ENCODE data around the gene TMPRSS5. TPM values are rescaled to one million over a fixed set of nuclear protein-coding genes. Genes with fewer than 3 reads are reported as not detected.
"Not testable (repeated sequence)": the region's sequence is repeated elsewhere in the genome, so short reads cannot be mapped to it uniquely, and the experiment has no call there.

Gene TMPRSS5
- total RNA-seq, 1 donor from 2014 or later, result 0.17 TPM

- DNase-seq, result no peak
Measured at GRCh38 chr11:113697111-113697510, 9.0 kb downstream of the TMPRSS5 start.

- no peak for DNase-seq
Measured at GRCh38 chr11:113695207-113695606, 10.9 kb downstream of the TMPRSS5 start.

- no peak for DNase-seq
Measured at GRCh38 chr11:113694390-113694789, 11.7 kb downstream of the TMPRSS5 start.

- no peak for DNase-seq
Measured at GRCh38 chr11:113693030-113693429, 13.1 kb downstream of the TMPRSS5 start.

DNA sequence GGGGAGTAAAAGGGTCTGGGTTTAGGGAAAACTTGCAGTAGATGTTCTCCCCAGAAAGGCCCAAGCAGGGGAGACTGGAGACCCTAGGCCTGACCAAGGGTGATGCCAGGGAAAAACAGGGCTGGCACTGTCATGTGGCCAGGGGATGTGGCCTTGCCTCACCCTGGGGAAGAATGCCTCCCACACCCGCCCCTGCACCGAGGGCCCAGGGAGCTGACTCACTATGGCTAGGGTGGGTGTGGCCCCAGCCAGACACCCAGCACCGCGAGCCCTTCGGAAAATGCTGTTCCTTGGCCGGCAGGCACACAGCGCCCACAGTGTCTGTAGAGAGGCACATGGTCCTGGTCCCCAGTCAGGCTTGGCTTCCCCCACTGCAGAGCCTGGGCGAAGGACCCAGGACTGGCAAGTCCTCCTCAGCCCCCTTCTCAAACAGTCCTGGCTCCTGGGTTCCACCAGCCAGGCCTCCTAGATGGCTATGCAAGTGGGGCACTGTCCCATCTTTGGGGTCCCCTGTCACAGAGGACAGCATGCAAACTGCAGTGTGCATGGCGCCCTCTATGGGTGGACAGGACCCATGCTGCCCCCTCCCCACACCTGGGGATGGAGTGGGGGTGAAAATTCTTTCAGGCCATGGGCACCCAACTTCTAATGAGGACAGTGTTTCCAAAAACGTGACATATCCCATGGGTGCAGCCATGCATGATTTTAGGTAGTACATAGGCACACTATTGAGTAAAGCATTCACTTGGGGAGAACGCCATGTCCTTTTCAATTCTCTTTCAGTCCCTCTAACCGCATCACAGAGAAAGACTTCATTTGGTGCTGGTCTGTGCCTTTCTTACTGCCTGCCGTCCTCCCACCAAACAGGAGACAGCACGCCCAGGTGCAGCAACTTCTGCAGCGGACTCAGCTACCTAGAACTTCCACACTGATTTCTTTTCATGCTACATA is 15.2 kb downstream of the TMPRSS5 start:
- DNase-seq, result peak; percentile 10

DNA sequence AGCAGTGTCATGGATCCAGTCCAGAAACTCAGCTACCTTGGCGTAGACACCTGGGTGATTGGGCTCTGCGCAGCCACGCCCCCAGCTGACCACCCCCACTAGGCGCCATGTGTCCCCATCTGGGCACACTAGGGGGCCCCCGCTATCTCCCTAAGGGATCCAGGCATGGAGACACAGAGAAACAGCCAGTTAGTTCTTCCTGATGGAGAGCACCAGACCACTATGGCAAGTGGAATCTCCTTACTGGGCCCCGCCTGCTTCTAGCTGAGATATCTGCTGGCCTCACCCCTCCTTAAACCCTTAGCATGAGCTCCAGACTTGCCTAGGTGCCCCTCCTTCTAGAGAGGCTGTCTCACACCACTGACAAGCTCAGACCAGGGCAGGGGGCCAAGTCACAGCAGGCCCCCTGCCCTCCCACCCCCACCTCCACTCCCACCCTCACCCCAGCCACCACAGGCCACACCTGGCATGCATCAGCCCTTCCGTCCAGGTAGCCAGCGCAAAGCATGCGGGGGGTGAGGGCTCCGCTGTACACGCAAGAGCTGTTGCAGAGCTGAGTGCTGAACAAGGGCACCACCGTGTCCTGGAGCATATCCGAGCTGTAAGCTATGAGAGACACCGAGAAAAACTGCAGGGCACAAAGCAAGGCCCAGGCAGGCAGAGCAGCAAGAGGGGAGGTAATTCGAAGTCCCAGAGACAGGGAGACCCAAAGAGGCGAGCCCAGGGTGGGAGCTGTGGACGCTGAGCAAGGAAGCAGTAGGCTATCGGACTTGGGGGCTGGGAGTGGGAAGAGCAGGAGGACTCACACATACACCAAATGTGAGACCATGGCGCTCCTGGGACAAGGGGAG is 16.1 kb downstream of the TMPRSS5 start:
- DNase-seq, result no peak

DNA sequence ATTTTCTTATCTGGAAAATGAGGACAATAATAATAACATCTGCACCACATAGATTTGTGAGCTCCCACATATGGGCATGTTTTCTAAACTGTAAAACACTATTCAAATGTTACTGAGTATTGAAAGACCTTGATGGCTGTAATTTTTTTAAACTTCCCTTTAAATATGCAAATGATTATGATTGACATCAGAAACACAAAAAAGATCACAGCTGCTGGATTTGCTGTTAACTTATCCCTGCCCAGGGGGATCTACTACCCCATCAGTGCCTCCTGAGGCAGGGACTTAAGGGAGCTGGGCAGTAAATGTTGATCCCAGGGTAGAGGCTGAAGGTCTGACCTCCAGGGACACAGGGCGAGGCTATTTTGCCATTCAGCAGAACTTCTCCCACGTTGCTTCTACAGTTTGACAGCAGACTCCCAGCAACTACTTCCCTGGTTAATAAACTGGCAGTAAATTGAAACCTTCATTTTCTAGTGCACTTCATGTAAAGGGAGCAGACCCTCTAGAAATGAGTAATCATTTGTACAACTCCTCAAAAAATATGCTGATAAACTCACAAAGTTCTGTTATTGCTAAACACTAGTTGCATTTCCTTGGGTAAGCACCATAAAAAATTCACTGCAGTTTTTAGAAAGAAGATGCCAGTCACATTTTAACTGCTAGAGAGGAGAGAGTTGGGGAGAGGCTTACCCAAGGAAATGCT is 20.3 kb downstream of the TMPRSS5 start:
- no peak for DNase-seq

- DNase-seq, result no peak
Measured at GRCh38 chr11:113684496-113684895, 21.6 kb downstream of the TMPRSS5 start.

DNA sequence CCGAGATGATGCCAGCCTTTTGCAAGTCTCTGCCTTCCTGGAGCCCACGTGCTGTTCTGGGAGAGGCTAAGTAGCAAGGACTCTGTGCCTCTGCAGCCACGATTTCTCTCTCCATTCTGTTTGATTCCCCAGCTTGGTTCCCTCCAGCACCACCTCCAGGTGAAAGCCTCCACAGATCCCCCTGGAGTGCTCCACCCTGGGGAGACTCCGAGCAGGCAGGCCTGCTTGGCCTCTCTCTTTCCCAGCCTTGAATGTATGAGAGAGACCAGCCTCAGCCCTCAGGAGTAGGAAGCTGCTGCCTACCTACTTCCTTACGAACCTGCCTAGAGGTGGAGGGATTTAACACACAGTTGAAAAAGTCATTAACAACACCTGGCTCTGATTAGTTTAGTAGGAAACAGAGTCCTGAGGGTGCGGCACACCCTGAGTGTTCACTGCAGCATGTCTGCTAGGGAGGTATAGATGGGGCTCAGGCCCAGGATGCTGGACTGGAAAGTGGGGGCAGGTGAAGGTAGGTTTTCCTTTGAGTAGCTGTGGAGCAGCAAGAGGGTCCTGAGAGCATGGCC is 22.5 kb downstream of the TMPRSS5 start:
- DNase-seq, result no peak

GRCh38 chr11:113681711-113682413 is 24.2 kb downstream of the TMPRSS5 start:
- no peak for DNase-seq

DNA sequence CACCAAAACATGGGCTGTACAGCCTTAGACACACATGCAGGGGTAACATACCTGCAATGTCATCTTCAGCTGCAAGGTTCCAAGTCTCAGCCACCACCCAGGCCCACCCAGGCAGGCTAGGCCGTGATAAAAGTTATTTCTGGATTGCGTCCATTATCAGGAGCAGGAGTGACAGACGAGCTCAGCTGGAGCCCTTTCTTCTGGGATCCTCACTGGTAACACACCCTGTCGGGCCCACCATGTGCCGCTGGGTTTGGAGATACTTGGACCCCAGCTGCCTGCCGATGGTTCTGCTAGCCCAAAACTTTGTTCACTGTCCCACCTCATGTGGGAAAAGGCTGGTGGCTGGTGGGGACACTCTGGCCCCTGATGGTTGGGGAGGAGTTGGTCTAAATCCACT is 24.8 kb downstream of the TMPRSS5 start:
- DNase-seq, result no peak

- no peak for DNase-seq
Measured at GRCh38 chr11:113677685-113678084, 28.4 kb downstream of the TMPRSS5 start.

DNA sequence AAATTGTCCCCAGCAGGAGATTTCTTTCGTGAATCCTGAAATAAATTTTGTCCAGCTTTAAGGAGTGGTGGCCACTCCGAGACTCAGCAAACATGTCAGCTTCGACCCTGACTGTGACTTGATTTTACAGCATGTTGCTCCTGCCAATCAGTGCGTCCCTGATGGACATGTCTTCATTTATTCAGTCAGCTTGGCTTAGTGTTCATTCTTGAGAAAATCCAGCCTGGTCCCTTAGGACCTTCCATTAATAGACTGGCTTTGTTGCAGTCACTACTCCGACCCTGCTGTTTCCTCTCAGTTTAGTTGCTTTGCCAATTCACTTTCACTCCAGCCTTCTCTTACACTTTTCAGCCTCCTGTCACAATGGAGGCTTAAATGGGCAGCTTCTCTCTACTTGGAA is 30.5 kb downstream of the TMPRSS5 start:
- DNase-seq, result no peak

GRCh38 chr11:113675003-113675561 is 31.0 kb downstream of the TMPRSS5 start:
- DNase-seq, result no peak

DNA sequence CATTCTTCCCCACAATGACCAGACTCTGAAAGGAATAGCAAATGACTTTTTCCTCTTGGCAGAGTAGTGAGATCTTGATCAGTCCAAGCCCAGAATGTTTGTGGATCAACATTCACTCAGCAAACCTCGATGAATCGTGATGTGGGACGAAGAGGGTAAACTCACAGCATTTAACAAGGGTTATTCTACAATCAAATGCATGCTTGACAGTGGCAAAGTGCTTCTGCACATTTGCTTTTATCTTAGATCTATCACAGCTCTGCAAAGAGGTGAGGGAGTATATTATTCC is 31.8 kb downstream of the TMPRSS5 start:
- DNase-seq, result no peak

DNA sequence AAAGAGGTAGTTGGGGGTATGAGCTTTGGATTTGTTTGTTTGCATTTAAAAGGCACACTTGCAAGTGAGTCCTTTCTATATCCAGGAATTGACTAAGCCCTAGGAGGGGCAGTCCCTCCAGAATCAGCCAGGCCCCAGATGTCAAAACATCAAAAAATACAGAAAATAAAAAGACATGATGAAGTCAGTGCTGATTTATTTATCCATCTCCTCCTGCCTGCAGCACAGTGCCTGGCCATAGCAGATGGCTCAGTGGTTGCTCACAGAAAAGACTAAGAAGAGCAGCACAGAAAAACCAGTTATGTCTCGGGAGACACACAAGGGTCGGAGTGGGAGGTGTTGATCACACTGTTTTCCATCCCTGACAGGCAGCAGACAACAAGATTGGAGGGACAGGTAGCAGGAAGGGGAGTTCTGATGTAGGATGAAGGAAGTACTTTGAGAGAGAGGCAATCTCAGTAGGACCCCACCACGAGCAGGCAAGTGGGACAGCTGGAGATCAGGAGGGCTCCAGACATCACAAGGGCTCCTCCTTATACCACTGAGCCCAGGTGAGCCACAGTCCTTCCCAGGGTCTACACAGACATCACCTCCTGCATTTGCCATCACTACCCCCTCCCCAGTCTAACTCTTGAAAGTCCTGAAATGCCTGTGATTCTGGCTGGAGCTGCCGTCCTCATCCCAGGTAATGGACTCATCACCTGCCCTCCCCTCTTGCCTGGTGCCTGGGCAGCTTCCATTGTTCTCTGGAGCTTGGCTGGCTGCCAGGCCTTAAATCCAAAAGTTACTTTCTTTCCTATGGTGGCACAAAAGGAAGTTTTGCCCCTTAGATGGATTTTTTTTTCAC is 32.3 kb downstream of the TMPRSS5 start:
- no peak for DNase-seq

DNA sequence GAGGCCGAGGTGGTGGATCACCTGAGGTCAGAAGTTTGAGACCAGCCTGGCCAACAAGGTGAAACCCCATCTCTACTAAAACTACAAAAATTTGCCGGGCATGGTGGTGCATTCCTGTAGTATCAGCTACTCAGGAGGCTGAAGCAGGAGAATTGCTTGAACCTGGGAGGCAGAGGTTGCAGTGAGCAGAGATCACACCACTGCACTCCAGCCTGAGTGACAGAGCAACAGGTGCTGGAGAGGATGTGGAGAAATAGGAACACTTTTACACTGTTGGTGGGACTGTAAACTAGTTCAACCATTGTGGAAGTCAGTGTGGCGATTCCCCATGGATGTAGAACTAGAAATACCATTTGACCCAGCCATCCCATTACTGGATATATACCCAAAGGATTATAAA is 34.2 kb downstream of the TMPRSS5 start:
- not testable (repeated sequence) for DNase-seq

DNA sequence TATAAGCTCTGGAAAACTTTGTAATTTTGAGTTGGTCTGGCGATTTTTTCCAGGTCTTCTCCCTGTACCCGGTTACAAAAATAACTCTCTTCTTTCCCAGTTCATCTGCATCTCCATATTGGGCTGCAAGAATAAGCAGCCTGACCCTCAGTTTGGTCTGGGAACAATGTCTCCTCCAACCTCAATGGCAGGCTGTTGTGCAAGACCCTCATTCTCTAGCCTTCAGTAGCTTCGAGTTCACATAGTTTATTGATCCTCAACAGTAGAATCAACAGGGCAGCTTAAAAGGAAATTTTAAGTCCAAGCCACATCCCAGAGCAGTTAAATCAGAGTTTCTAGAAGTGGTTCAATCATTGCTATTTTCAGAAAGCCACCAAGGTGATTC is 35.3 kb downstream of the TMPRSS5 start:
- DNase-seq, result no peak

DNA sequence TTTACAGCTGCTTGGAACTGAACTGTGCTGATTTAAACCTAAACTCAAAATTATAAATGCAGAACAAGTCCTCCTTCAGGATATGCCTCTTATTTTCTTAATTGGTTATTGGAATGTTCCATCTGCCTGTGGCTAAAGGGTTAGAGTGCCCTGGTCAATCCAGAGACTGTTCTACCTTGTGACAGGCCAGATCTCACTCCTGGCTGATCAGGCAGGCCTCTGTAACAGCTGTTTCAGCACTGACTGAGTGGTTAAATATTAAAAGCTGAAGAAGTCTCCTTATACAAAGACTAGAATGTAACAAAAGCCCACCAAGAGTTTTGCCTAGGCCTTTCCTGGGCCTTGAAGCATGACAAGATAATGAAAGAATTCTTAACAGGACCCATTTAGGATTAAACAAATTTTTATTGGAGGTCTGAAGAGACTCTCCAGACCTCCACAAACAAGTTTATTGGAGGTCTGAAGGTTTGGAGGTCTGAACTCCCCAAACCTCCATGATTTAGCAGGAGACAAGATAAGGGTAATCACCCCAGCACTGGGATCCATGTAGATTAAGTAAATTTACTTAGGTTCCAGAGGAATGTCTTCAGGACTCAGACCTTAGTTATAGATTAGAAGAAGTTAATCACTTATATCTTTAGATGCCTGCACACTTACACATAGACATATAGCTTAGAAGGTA is 35.8 kb downstream of the TMPRSS5 start:
- DNase-seq, result no peak

DNA sequence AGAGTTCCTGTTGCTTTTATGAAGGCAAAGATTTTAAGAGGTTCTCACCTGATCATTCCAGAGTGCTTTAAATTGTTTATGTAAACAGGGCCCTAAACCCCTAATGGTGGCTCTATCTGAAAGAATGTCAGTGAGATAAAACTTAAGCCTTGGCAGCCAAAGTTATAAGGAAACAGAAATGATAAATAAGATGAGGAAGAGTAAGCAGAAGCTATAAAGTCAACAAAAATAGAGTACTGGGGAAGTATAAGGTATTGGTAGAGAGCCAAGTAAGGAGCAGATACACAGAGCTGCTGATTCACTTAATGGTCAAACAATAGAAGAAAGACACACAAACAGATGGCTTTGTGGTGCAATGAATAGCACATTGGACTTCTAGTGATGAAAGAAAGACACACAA is 37.9 kb downstream of the TMPRSS5 start:
- no peak for DNase-seq
